SU-DHL-6 (cell line): Measurements from ENCODE around the gene LAMB4.

Experiments used
- H2AFZ ChIP-seq: fragments of 200-600 bp; sonication (generic); 2 replicates; pipeline ENCODE4 v1.6.1; 2014; ENCODE audit warnings: low read depth, mild to moderate bottlenecking, moderate library complexity, mixed read lengths, antibody characterized with exemption, low read length; ENCODE audit not compliant: severe bottlenecking
- H3F3A ChIP-seq: fragments of 200-600 bp; shearing (Covaris generic); 2 replicates; pipeline ENCODE4 v1.6.0; 2016; ENCODE audit warnings: antibody characterized with exemption, mild to moderate bottlenecking; ENCODE audit not compliant: insufficient read depth
- H3K27ac ChIP-seq: fragments of 200-600 bp; sonication (generic); 2 replicates; pipeline ENCODE4 v1.5.1; 2016; ENCODE audit warnings: low read depth, mild to moderate bottlenecking, low read length, moderate library complexity, mixed read lengths
- H3K27me3 ChIP-seq: fragments of 200-600 bp; sonication (generic), shearing (Covaris generic); 2 replicates; pipeline ENCODE4 v1.6.0; 2014; ENCODE audit warnings: mild to moderate bottlenecking, low read length
- H3K36me3 ChIP-seq: fragments of 200-600 bp; sonication (generic); 2 replicates; pipeline ENCODE4 v1.6.1; 2014; ENCODE audit warnings: mild to moderate bottlenecking, low read length, mixed read lengths
- H3K4me2 ChIP-seq: fragments of 300-600, 200-600 bp; shearing (Covaris generic), sonication (generic); 2 replicates; pipeline ENCODE4 v1.6.0; 2014; ENCODE audit warnings: low read length, low read depth, mild to moderate bottlenecking; ENCODE audit not compliant: poor library complexity, severe bottlenecking
- H3K4me3 ChIP-seq: fragments of 200-600 bp; sonication (generic); 2 replicates; pipeline ENCODE4 v1.5.1; 2014; ENCODE audit warnings: antibody characterized with exemption, low read length, mild to moderate bottlenecking, mixed read lengths; ENCODE audit not compliant: insufficient read depth, poor library complexity, severe bottlenecking
- H3K79me2 ChIP-seq: fragments of 200-600 bp; sonication (generic); 2 replicates; pipeline ENCODE4 v1.6.1; 2014; ENCODE audit warnings: mild to moderate bottlenecking, low read length, moderate library complexity; ENCODE audit not compliant: insufficient read depth
- H3K9ac ChIP-seq: fragments of 200-600 bp; sonication (generic); 2 replicates; pipeline ENCODE4 v1.7.0; 2014; ENCODE audit warnings: mild to moderate bottlenecking, low read length
- H3K9me2 ChIP-seq: fragments of 200-600 bp; sonication (generic); replicated peaks from 2 replicates; pipeline ENCODE4 v1.6.1; 2014; ENCODE audit warnings: low read length; ENCODE audit not compliant: insufficient read depth
- H3K9me3 ChIP-seq: fragments of 200-600 bp; sonication (generic); 2 replicates; pipeline ENCODE4 v1.6.1; 2014; ENCODE audit warnings: low read length, mixed read lengths; ENCODE audit not compliant: insufficient read depth
- H4K20me1 ChIP-seq: fragments of 200-600 bp; sonication (generic); 2 replicates; pipeline ENCODE4 v1.6.1; 2014; ENCODE audit warnings: low read depth, mild to moderate bottlenecking, antibody characterized with exemption, low read length, moderate library complexity, mixed read lengths
- CTCF ChIP-seq: fragments of 200-600 bp; sonication (generic); IDR thresholded peaks from one replicate; pipeline ENCODE4 v1.5.1; 2017; ENCODE audit warnings: antibody characterized with exemption, mild to moderate bottlenecking, low read length, moderate library complexity; ENCODE audit not compliant: insufficient read depth, poor library complexity, severe bottlenecking
- EZH2phosphoT487 ChIP-seq: fragments of 200-600 bp; sonication (generic), shearing (Covaris generic); conservative IDR thresholded peaks from 2 replicates; pipeline ENCODE4 v1.6.1; 2018; ENCODE audit warnings: mild to moderate bottlenecking, antibody characterized with exemption, low read length, moderate library complexity, mixed read lengths

Gene LAMB4

GRCh38 chr7:108120933-108121332 lies 9.2 kb downstream of the LAMB4 start:
- Histone ChIP-seq H3K9me2 (no peaks in the 10 kb centered on the region), H3F3A (no peaks in the 10 kb centered on the region), H3K79me2 (no peaks in the 10 kb centered on the region), H4K20me1 (no peaks in the 10 kb centered on the region), H3K4me2 (no peak overlapping the region), H3K9me3 (no peaks in the 10 kb centered on the region), H3K4me3 (no peak overlapping the region), H3K36me3 (no peaks in the 10 kb centered on the region), H3K27me3 (no peaks in the 10 kb centered on the region), H3K27ac (no peak overlapping the region), H3K9ac (no peak overlapping the region), H2AFZ (no peak overlapping the region)
- no peak for TF ChIP-seq EZH2phosphoT487
- TF ChIP-seq CTCF: no peak

GRCh38 chr7:108120196-108120595 lies 10.0 kb downstream of the LAMB4 start:
- no peak for TF ChIP-seq EZH2phosphoT487
- no peak for TF ChIP-seq CTCF
- H3K9me2 ChIP-seq: no peaks in the 10 kb centered on the region
- no peak overlapping the region for H3K27ac ChIP-seq
- H3K27me3 ChIP-seq: no peaks in the 10 kb centered on the region
- H3K4me3 ChIP-seq: no peak overlapping the region
- H3K36me3 ChIP-seq: no peaks in the 10 kb centered on the region
- H3K9ac ChIP-seq: no peak overlapping the region
- no peaks in the 10 kb centered on the region for H3K9me3 ChIP-seq
- H3K4me2 ChIP-seq: no peak overlapping the region
- no peaks in the 10 kb centered on the region for H3F3A ChIP-seq
- no peak overlapping the region for H2AFZ ChIP-seq
- H3K79me2 ChIP-seq: no peaks in the 10 kb centered on the region
- no peaks in the 10 kb centered on the region for H4K20me1 ChIP-seq

- H3K36me3 ChIP-seq: no peaks in the 10 kb centered on the region
- no peaks in the 10 kb centered on the region for H3K9me2 ChIP-seq
- H3K4me3 ChIP-seq: no peak overlapping the region
- H3F3A ChIP-seq: no peaks in the 10 kb centered on the region
- no peak overlapping the region for H3K27ac ChIP-seq
- H2AFZ ChIP-seq: no peak overlapping the region
- no peak overlapping the region for H3K4me2 ChIP-seq
- TF ChIP-seq CTCF: no peak
- TF ChIP-seq EZH2phosphoT487: no peak
- H3K27me3 ChIP-seq: no peaks in the 10 kb centered on the region
- H3K9ac ChIP-seq: no peak overlapping the region
- no peaks in the 10 kb centered on the region for H3K9me3 ChIP-seq
- no peaks in the 10 kb centered on the region for H3K79me2 ChIP-seq
- H4K20me1 ChIP-seq: no peaks in the 10 kb centered on the region
Measured at GRCh38 chr7:108118959-108119358, 11.2 kb downstream of the LAMB4 start.
